Ishikawa (cell line): Measurements from ENCODE around the gene FBRSL1.

Experiments used
- CEBPB ChIP-seq: IDR thresholded peaks from 2 replicates; pipeline ENCODE4 v1.6.1; 2012
- CREB1 ChIP-seq: IDR thresholded peaks from 2 replicates; pipeline ENCODE4 v1.6.1; 2012; ENCODE audit warnings: low read depth
- EGR1 ChIP-seq: IDR thresholded peaks from 2 replicates; pipeline ENCODE4 v1.6.1; 2012
- EP300 ChIP-seq: IDR thresholded peaks from 2 replicates; pipeline ENCODE4 v1.6.1; 2012; ENCODE audit warnings: borderline replicate concordance
- FOXM1 ChIP-seq: IDR thresholded peaks from 2 replicates; pipeline ENCODE4 v1.6.1; 2012; ENCODE audit warnings: low read depth, borderline replicate concordance
- MAX ChIP-seq: IDR thresholded peaks from 2 replicates; pipeline ENCODE4 v1.6.1; 2012
- NFIC ChIP-seq: IDR thresholded peaks from 2 replicates; pipeline ENCODE4 v1.6.1; 2012
- RAD21 ChIP-seq: IDR thresholded peaks from 2 replicates; pipeline ENCODE4 v1.6.1; 2012; ENCODE audit warnings: low read depth
- REST ChIP-seq: IDR thresholded peaks from 2 replicates; pipeline ENCODE4 v1.6.1; 2012; ENCODE audit warnings: low read depth, mild to moderate bottlenecking
- TAF1 ChIP-seq: IDR thresholded peaks from 2 replicates; pipeline ENCODE4 v1.6.1; 2012; ENCODE audit warnings: low read depth, mild to moderate bottlenecking
- TCF12 ChIP-seq: IDR thresholded peaks from 2 replicates; pipeline ENCODE4 v1.6.1; 2012; ENCODE audit warnings: low read depth
- TEAD4 ChIP-seq: IDR thresholded peaks from 2 replicates; pipeline ENCODE4 v1.6.1; 2012
- USF1 ChIP-seq: IDR thresholded peaks from 2 replicates; pipeline ENCODE4 v1.6.1; 2012
- YY1 ChIP-seq: IDR thresholded peaks from 2 replicates; pipeline ENCODE4 v1.6.1; 2012; ENCODE audit warnings: low read depth
- ZBTB7A ChIP-seq: IDR thresholded peaks from 2 replicates; pipeline ENCODE4 v1.6.1; 2012; ENCODE audit warnings: low read depth

Gene FBRSL1

GRCh38 chr12:132469423-132469822, 20.5 kb upstream of the FBRSL1 start:
- no peak for TF ChIP-seq TEAD4
- TF ChIP-seq RAD21 = no peak
- no peak for TF ChIP-seq CREB1
- TF ChIP-seq MAX = no peak
- TF ChIP-seq CEBPB = no peak
- no peak for TF ChIP-seq TAF1
- no peak for TF ChIP-seq EGR1
- TF ChIP-seq USF1 = no peak
- TF ChIP-seq ZBTB7A = no peak
- no peak for TF ChIP-seq EP300
- no peak for TF ChIP-seq FOXM1

- TF ChIP-seq FOXM1 (no peak), NFIC (no peak), TEAD4 (no peak), ZBTB7A (no peak), CEBPB (no peak), EP300 (no peak), RAD21 (no peak), USF1 (no peak), TCF12 (no peak), TAF1 (no peak), MAX (no peak), EGR1 (no peak), YY1 (no peak), REST (no peak), CREB1 (no peak)
Measured at GRCh38 chr12:132470397-132470796, 19.6 kb upstream of the FBRSL1 start.

- no peak for TF ChIP-seq TAF1
- TF ChIP-seq REST = no peak
- TF ChIP-seq TCF12 = no peak
- TF ChIP-seq USF1 = no peak
- no peak for TF ChIP-seq NFIC
Measured at GRCh38 chr12:132471011-132471857, 18.7 kb upstream of the FBRSL1 start.

- TF ChIP-seq NFIC (no peak), REST (no peak), EGR1 (no peak), TEAD4 (no peak), CREB1 (no peak), FOXM1 (no peak), ZBTB7A (no peak), RAD21 (no peak), TAF1 (no peak), CEBPB (no peak), USF1 (no peak), YY1 (no peak), EP300 (no peak), MAX (no peak)
Measured at GRCh38 chr12:132471858-132472255, 18.1 kb upstream of the FBRSL1 start.
